Endothelial cell of umbilical vein (primary cell): ENCODE measurements around the gene CPA4. TPM values are rescaled to one million over a fixed set of nuclear protein-coding genes. Genes with fewer than 3 reads are reported as not detected.

Experiments used
- BruUV-seq: library from RNA; stranded (reverse); fragments of 400-500 nt; replicated peaks from 2 replicates; lab custom pipeline; 2021; lab: Mats Ljungman, UMichigan
- CTCF ChIA-PET: fragments of 300-600, 350-600 bp; sonication (Branson Sonifier 250); formaldehyde crosslinking; loops from one replicate; lab custom pipeline; 2021; ENCODE audit warnings: antibody characterized with exemption, inconsistent platforms; lab: Charles Lee
- POLR2A ChIA-PET: fragments of 300-600, 350-600 bp; sonication (Branson Sonifier 250); formaldehyde crosslinking; loops from one replicate; lab custom pipeline; 2021; ENCODE audit warnings: antibody characterized with exemption, inconsistent platforms; lab: Charles Lee
- DNase-seq: peaks from one replicate; pipeline ENCODE4 v3.0.0-alpha.2; 2011; ENCODE audit warnings: low read depth, low spot score
- FAIRE-seq: peaks from 2 replicates; lab custom pipeline; 2011; peaks lifted over from hg19 to GRCh38; lab: Jason Lieb, UNC
- H2AFZ ChIP-seq: 2 replicates; pipeline ENCODE4 v1.6.0; 2012; ENCODE audit warnings: low read depth, low read length, control low read depth, inconsistent platforms
- H3K27ac ChIP-seq: 2 replicates; pipeline ENCODE4 v1.5.1; 2011; ENCODE audit warnings: low read depth, mild to moderate bottlenecking, control low read depth, low read length, moderate library complexity; ENCODE audit not compliant: insufficient read depth
- H3K27me3 ChIP-seq, 2 experiments: 2 replicates each; pipeline versions ENCODE4 v1.6.0 to v1.6.1; 2011; ENCODE audit warnings: low read length in 2 of 2, mixed read lengths in 1 of 2; ENCODE audit not compliant: control insufficient read depth in 2 of 2, insufficient read depth in 2 of 2
- H3K36me3 ChIP-seq, 2 experiments: 2 replicates in 1 of 2; 3 replicates in 1 of 2; pipeline ENCODE4 v1.5.1; 2011; ENCODE audit warnings: low read length in 2 of 2, mild to moderate bottlenecking in 1 of 2, moderate library complexity in 1 of 2; ENCODE audit not compliant: control insufficient read depth in 2 of 2, insufficient read depth in 2 of 2; ENCODE audit errors: extremely low read depth in 1 of 2
- H3K4me1 ChIP-seq: 3 replicates; pipeline ENCODE4 v1.5.1; 2011; ENCODE audit warnings: mild to moderate bottlenecking, low read length; ENCODE audit not compliant: control insufficient read depth, insufficient read depth; ENCODE audit errors: extremely low read depth
- H3K4me2 ChIP-seq: 2 replicates; pipeline ENCODE4 v1.6.1; 2011; ENCODE audit warnings: low read length, control low read depth, mixed read lengths; ENCODE audit not compliant: insufficient read depth
- H3K4me3 ChIP-seq, 3 experiments: fragments of 200-600 bp in 1 of 3; sonication (generic), shearing (Covaris generic) in 1 of 3; replicated peaks in 1 of 3; 2 replicates each; pipeline ENCODE4 v1.5.1; 2011 to 2016; ENCODE audit warnings: control low read depth in 3 of 3, low read length in 3 of 3, mild to moderate bottlenecking in 2 of 3, inconsistent platforms in 1 of 3, low read depth in 1 of 3, moderate library complexity in 1 of 3; ENCODE audit not compliant: insufficient read depth in 1 of 3
- H3K79me2 ChIP-seq: 2 replicates; pipeline ENCODE4 v1.6.0; 2012; ENCODE audit warnings: low read length, inconsistent platforms; ENCODE audit not compliant: control insufficient read depth, insufficient read depth
- H3K9ac ChIP-seq: replicated peaks from 2 replicates; pipeline ENCODE3; 2011; ENCODE audit warnings: low read length, control low read depth; ENCODE audit not compliant: insufficient read depth; ENCODE audit errors: extremely low read depth
- H3K9me1 ChIP-seq: replicated peaks from 3 replicates; pipeline ENCODE4 v1.6.0; 2011; ENCODE audit warnings: mild to moderate bottlenecking, low read length; ENCODE audit not compliant: control insufficient read depth, insufficient read depth; ENCODE audit errors: extremely low read depth
- H3K9me3 ChIP-seq: replicated peaks from 2 replicates; pipeline ENCODE4 v1.5.1; 2012; ENCODE audit warnings: low read length, inconsistent platforms; ENCODE audit not compliant: control insufficient read depth, insufficient read depth
- H4K20me1 ChIP-seq: replicated peaks from 2 replicates; pipeline ENCODE3; 2011; ENCODE audit warnings: mild to moderate bottlenecking, low read length; ENCODE audit not compliant: control insufficient read depth, insufficient read depth; ENCODE audit errors: extremely low read depth
- CTCF ChIP-seq, 2 donors: IDR thresholded peaks; 1 replicate in 1 of 2; 2 replicates in 1 of 2; pipeline ENCODE4 v1.5.1; 2011; ENCODE audit warnings: low read length in 2 of 2, mild to moderate bottlenecking in 2 of 2, moderate library complexity in 2 of 2, control low read depth in 1 of 2, inconsistent platforms in 1 of 2, low read depth in 1 of 2; ENCODE audit not compliant: insufficient read depth in 1 of 2; ENCODE audit errors: extremely low read depth in 1 of 2
- EZH2 ChIP-seq: IDR thresholded peaks from 2 replicates; pipeline ENCODE4 v1.6.1; 2012; ENCODE audit warnings: borderline replicate concordance, low read depth, mild to moderate bottlenecking, moderate library complexity, low read length, inconsistent platforms; ENCODE audit not compliant: severe bottlenecking
- FOS ChIP-seq: IDR thresholded peaks from 2 replicates; pipeline ENCODE4 v1.6.1; 2011; ENCODE audit warnings: mild to moderate bottlenecking, low read length, moderate library complexity, borderline replicate concordance; ENCODE audit not compliant: insufficient read depth
- GATA2 ChIP-seq: IDR thresholded peaks from 2 replicates; pipeline ENCODE4 v1.7.0; 2011; ENCODE audit warnings: low read depth, mild to moderate bottlenecking, moderate library complexity, mixed read lengths, low read length; ENCODE audit not compliant: insufficient read length, insufficient read depth
- JUN ChIP-seq: IDR thresholded peaks from 2 replicates; pipeline ENCODE4 v1.6.1; 2011; ENCODE audit warnings: borderline replicate concordance, low read depth; ENCODE audit not compliant: insufficient read length, insufficient read depth
- MYC ChIP-seq: IDR thresholded peaks from one replicate; pipeline ENCODE4 v1.6.1; 2011; ENCODE audit warnings: mild to moderate bottlenecking, low read depth, low read length
- POLR2A ChIP-seq: IDR thresholded peaks from 2 replicates; pipeline ENCODE4 v1.6.1; 2012; ENCODE audit warnings: low read depth, mild to moderate bottlenecking, control low read depth, low read length
- dilution Hi-C: fragments of 300-500 bp; cut with MboI; formaldehyde crosslinking; loops from one replicate; pipeline ENCODE4 v1.15.0; 2019; ENCODE audit warnings: low sequenced_read_pairs; ENCODE audit not compliant: extremely low pct_ligation_motif_present
- intact Hi-C: fragments of 100-400 bp; cut with micrococcal nuclease; formaldehyde crosslinking; loops from one replicate; pipeline ENCODE4 v1.10.0; 2022
- polyA plus RNA-seq, 4 experiments: library from polyadenylated mRNA; depleted of rRNA in 3 of 4; stranded (reverse) in 3 of 4; unstranded in 1 of 4; fragments of >200 nt; gene quantifications; 2 replicates each; pipeline versions ENCODE4 v1.2.1 to v1.2.3, GENCODE V29; 2011 to 2012; ENCODE audit warnings: missing spikeins in 1 of 4
- total RNA-seq: library from RNA; stranded (reverse); gene quantifications from 2 replicates; pipeline ENCODE4 v1.2.3, GENCODE V29; 2021

The CPA4 gene
- total and polyA plus RNA-seq, 2 donors (not counting 3 experiments of a cell fraction or from before 2014, with no cell fraction given) = 0.36 TPM; not detected in 1

GRCh38 chr7:130269318-130269694 is 23.7 kb upstream of the CPA4 start:
- H3K4me1 ChIP-seq = peaks cover 2% of the 10 kb centered on the region
- no TSS peak for BruUV-seq
- ChIA-PET CTCF (interaction anchor here (0.6 to 1.3 kb wide), 4 partner anchors 8 to 226 kb away, joined by 3 read pairs; no protein-coding TSS in a partner anchor), POLR2A (no interaction called here)
- H4K20me1 ChIP-seq = no peaks in the 10 kb centered on the region
- H3K4me3 ChIP-seq = no peak overlapping the region
- H3K36me3 ChIP-seq = no peaks in the 10 kb centered on the region
- H3K4me2 ChIP-seq = no peak overlapping the region
- H3K27ac ChIP-seq = no peak overlapping the region
- FAIRE-seq (no peak), DNase-seq (no peak)
- TF ChIP-seq EZH2 (no peak), MYC (no peak), JUN (no peak), CTCF (IDR thresholded peaks at IDR 0.05; ENCODE audit: extremely low read depth in 1 of 2, insufficient read depth in 1 of 2, low read depth in 1 of 2, low read length in 2 of 2) (no peak), FOS (no peak), GATA2 (no peak), POLR2A (no peak)
- H3K27me3 ChIP-seq = peaks cover 2 to 23% of the 10 kb centered on the region in 2 experiments
- intact Hi-C loops = no loop called here
- no peaks in the 10 kb centered on the region for H3K9me3 ChIP-seq
- no peaks in the 10 kb centered on the region for H3K9me1 ChIP-seq
- no peak overlapping the region for H3K9ac ChIP-seq
- dilution Hi-C loops = no loop called here
- no peak overlapping the region for H2AFZ ChIP-seq
- no peaks in the 10 kb centered on the region for H3K79me2 ChIP-seq
